MCF 10A (cell line): Measurements from ENCODE around the gene EGFL8. TPM values are rescaled to one million over a fixed set of nuclear protein-coding genes. Genes with fewer than 3 reads are reported as not detected.
"Not testable (repeated sequence)": the region's sequence is repeated elsewhere in the genome, so short reads cannot be mapped to it uniquely, and the experiment has no call there.

Experiments used
- BruUV-seq: library from RNA; stranded (reverse); fragments of 400-500 nt; replicated peaks from 2 replicates; lab custom pipeline; 2021; lab: Mats Ljungman, UMichigan
- CTCF ChIA-PET: fragments of 300-600 bp; sonication (Branson Sonifier 250); formaldehyde crosslinking; extraction: SDS; loops from one replicate; lab custom pipeline; 2021; ENCODE audit warnings: antibody characterized with exemption, inconsistent platforms; lab: Yijun Ruan, JAX
- POLR2A ChIA-PET: fragments of 300-600, 350-650 bp; sonication (Branson Sonifier 250); formaldehyde crosslinking; extraction: SDS; loops from one replicate; lab custom pipeline; 2020; ENCODE audit warnings: antibody characterized with exemption, inconsistent platforms; lab: Yijun Ruan, JAX
- DNase-seq: peaks from one replicate; pipeline ENCODE4 v3.0.0-alpha.2; 2018; ENCODE audit not compliant: unreplicated experiment
- H3K27ac Mint-ChIP-seq: one replicate; pipeline ENCODE4 v1.8.0; 2022; ENCODE audit warnings: mild to moderate bottlenecking, low read depth, mixed read lengths; ENCODE audit not compliant: unreplicated experiment
- H3K27me3 Mint-ChIP-seq: one replicate; pipeline ENCODE4 v1.8.0; 2022; ENCODE audit warnings: mixed read lengths; ENCODE audit not compliant: insufficient read depth, unreplicated experiment
- H3K36me3 Mint-ChIP-seq: one replicate; pipeline ENCODE4 v1.8.0; 2022; ENCODE audit warnings: mild to moderate bottlenecking, moderate library complexity, mixed read lengths; ENCODE audit not compliant: insufficient read depth, unreplicated experiment
- H3K4me1 Mint-ChIP-seq: one replicate; pipeline ENCODE4 v1.8.0; 2022; ENCODE audit warnings: mixed read lengths; ENCODE audit not compliant: insufficient read depth, unreplicated experiment
- H3K4me3 Mint-ChIP-seq: one replicate; pipeline ENCODE4 v1.8.0; 2022; ENCODE audit warnings: mild to moderate bottlenecking, moderate library complexity, mixed read lengths; ENCODE audit not compliant: unreplicated experiment
- H3K9me3 Mint-ChIP-seq: one replicate; pipeline ENCODE4 v1.8.0; 2022; ENCODE audit warnings: mixed read lengths; ENCODE audit not compliant: unreplicated experiment
- intact Hi-C: fragments of 100-400 bp; cut with micrococcal nuclease; formaldehyde crosslinking; loops from 2 replicates; pipeline ENCODE4 v1.14.1; 2022
- total RNA-seq: library from RNA; stranded (reverse); gene quantifications from 2 replicates; pipeline ENCODE4 v1.2.3, GENCODE V29; 2022
- TF ChIP-seq, protein P1 (sequence below): fragments of 200-600 bp; IDR thresholded peaks from one replicate; pipeline ENCODE4 v1.8.0; 2022; ENCODE audit warnings: antibody characterized with exemption, mild to moderate bottlenecking; ENCODE audit not compliant: unreplicated experiment

EGFL8 gene
- total RNA-seq, 1 experiment from 2014 or later: 3.1 TPM

DNA sequence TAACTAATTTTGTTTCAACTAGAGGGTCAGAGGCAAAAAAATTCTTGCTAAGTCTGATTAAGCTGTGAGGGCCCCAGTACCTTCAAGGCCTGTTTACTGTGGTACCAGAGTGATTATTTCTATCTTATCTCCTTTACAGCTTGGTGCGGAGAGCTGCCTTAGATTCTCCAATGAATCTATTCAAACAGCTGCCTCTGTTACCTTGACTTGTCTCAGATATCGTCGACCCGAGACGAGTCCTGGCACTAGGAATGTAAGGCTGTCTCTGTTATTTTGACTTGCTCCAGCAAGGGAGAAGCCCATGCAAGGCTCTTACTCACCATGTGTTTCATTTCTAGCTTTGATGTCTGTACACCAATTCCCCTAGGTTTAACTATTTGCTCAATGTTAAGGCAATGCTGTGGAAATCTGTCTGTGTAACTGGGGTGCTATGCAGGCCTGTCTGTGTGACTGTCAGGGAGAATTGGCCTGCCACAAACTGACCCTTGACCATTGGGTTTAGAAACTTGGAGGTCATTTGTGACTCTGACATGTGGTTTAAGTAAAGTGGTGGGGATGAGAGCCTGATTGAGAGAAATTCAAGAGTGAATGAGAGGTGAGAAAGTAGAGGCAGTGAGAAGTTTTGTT, 23.9 kb upstream of the EGFL8 start:
- H3K9me3 Mint-ChIP-seq: no peaks in the 10 kb centered on the region
- H3K27me3 Mint-ChIP-seq: peaks cover 11% of the 10 kb centered on the region
- intact Hi-C loops: no loop called here
- ChIA-PET CTCF (interaction anchor here (0.6 to 0.8 kb wide), 3 partner anchors 20 to 1216 kb away, joined by 3 to 4 read pairs (median 3); no protein-coding TSS in a partner anchor), POLR2A (interaction anchor here (0.8 to 1.2 kb wide), 2 partner anchors 13 to 170 kb away, joined by 3 read pairs; no protein-coding TSS in a partner anchor)
- H3K4me3 Mint-ChIP-seq: no peak overlapping the region
- BruUV-seq: no TSS peak
- DNase-seq: no peak
- H3K36me3 Mint-ChIP-seq: peaks cover under 1% of the 10 kb centered on the region
- TF ChIP-seq, protein P1, sequence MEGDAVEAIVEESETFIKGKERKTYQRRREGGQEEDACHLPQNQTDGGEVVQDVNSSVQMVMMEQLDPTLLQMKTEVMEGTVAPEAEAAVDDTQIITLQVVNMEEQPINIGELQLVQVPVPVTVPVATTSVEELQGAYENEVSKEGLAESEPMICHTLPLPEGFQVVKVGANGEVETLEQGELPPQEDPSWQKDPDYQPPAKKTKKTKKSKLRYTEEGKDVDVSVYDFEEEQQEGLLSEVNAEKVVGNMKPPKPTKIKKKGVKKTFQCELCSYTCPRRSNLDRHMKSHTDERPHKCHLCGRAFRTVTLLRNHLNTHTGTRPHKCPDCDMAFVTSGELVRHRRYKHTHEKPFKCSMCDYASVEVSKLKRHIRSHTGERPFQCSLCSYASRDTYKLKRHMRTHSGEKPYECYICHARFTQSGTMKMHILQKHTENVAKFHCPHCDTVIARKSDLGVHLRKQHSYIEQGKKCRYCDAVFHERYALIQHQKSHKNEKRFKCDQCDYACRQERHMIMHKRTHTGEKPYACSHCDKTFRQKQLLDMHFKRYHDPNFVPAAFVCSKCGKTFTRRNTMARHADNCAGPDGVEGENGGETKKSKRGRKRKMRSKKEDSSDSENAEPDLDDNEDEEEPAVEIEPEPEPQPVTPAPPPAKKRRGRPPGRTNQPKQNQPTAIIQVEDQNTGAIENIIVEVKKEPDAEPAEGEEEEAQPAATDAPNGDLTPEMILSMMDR: no peak
- H3K27ac Mint-ChIP-seq: no peak overlapping the region
- no peaks in the 10 kb centered on the region for H3K4me1 Mint-ChIP-seq

GRCh38 chr6:32144238-32144637, 20.2 kb upstream of the EGFL8 start:
- ChIA-PET CTCF (interaction anchor here (0.7 to 1.5 kb wide), 2 partner anchors 25 to 96 kb away, joined by 3 to 5 read pairs; no protein-coding TSS in a partner anchor), POLR2A (interaction anchor here (1.0 kb wide), 1 partner anchor 14 kb away, joined by 3 read pairs; the partner anchor contains the start of gene FKBPL)
- H3K36me3 Mint-ChIP-seq, BruUV-seq, H3K27me3 Mint-ChIP-seq, H3K27ac Mint-ChIP-seq, H3K4me3 Mint-ChIP-seq, H3K9me3 Mint-ChIP-seq, DNase-seq, intact Hi-C loops, H3K4me1 Mint-ChIP-seq: not testable (repeated sequence)

DNA sequence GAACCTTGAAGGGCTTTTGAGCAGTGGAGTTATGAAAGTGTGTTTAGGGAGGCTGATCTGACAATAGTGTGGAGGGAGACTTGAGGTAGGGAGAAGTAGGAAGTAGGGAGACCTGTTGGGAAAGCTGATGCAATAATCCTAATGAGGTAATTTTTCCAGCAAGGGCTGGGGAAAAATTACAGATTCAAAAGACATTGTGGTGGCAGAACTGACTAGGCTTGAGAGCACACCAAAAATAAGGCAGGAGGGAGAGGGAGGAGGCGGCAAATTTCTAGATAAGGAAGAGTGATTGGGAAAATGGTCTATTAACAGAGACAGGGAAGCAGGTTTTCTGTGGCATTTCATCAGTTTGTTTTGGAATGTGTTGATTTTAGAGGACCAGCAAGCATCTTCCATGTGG, 18.1 kb upstream of the EGFL8 start:
- CTCF ChIA-PET: interaction anchor here (0.5 to 2.2 kb wide), 5 partner anchors 8 to 715 kb away, joined by 3 to 6 read pairs (median 3); no protein-coding TSS in a partner anchor
- no peak overlapping the region for H3K27ac Mint-ChIP-seq

GRCh38 chr6:32146687-32147086, 17.7 kb upstream of the EGFL8 start:
- H3K4me3 Mint-ChIP-seq: no peak overlapping the region
- no TSS peak for BruUV-seq
- TF ChIP-seq, protein P1: no peak
- DNase-seq: no peak
- peaks cover 15% of the 10 kb centered on the region for H3K4me1 Mint-ChIP-seq
- ChIA-PET CTCF (interaction anchor here (0.6 to 2.2 kb wide), 2 partner anchors 28 to 100 kb away, joined by 3 to 6 read pairs; no protein-coding TSS in a partner anchor), POLR2A (interaction anchor here (0.6 to 1.7 kb wide), 5 partner anchors 16 to 196 kb away, joined by 3 to 10 read pairs (median 3); partner anchors contain the start of gene FKBPL)
- H3K9me3 Mint-ChIP-seq: no peaks in the 10 kb centered on the region
- no peaks in the 10 kb centered on the region for H3K27me3 Mint-ChIP-seq
- no peak overlapping the region for H3K27ac Mint-ChIP-seq
- intact Hi-C loops: no loop called here
- H3K36me3 Mint-ChIP-seq: no peaks in the 10 kb centered on the region

More for the DNA sequence above, 18.1 kb upstream of the EGFL8 start:
- Mint-ChIP-seq H3K36me3 (no peaks in the 10 kb centered on the region), H3K27me3 (no peaks in the 10 kb centered on the region), H3K4me3 (no peak overlapping the region), H3K9me3 (no peaks in the 10 kb centered on the region), H3K4me1 (peaks cover 12% of the 10 kb centered on the region)
- no peak for DNase-seq
- TF ChIP-seq, protein P1: no peak
- no TSS peak for BruUV-seq
- intact Hi-C loops: no loop called here
- POLR2A ChIA-PET: interaction anchor here (0.6 to 1.7 kb wide), 6 partner anchors 10 to 196 kb away, joined by 3 to 10 read pairs (median 3); partner anchors contain the start of gene FKBPL
